ENCODE results near the gene MKRN2.

DNA sequence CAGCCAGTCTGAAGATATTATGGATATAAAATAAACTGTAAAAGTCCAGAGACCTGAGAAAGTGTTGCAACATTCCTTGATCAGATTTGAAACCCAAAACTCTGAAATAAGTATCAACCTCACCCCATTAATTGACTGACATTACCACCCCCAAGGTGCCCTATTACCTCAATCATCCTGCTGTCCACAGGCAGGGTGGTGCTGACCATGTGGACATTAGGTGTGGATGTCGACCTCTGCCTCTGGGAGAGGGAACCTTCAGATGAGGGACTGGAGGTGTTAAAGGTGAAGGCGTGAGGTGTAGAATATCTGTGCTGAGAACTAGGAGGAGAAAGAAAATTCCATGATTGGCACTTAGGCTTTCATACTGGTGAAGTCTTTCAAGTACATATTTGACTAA is 47.1 kb downstream of the MKRN2 start:
- TF ChIP-seq GATA3 (IDR thresholded peaks at IDR 0.05; ENCODE audit: low read depth, low read length): no peak
- no peak for TF ChIP-seq GATA2 (IDR thresholded peaks at IDR 0.05; ENCODE audit: low read depth, low read length)

Measured in SH-SY5Y (cell line).